HUES64 (cell line): ENCODE measurements around the gene GALNT13.
A peak's percentile ranks its signal among the peaks of the same experiment; 100 is the strongest.
"Not testable (repeated sequence)": the region's sequence is repeated elsewhere in the genome, so short reads cannot be mapped to it uniquely, and the experiment has no call there.

Source experiments
- H3K27ac ChIP-seq: 2 replicates; pipeline ENCODE4 v1.7.0; 2013; ENCODE audit warnings: low read depth, low read length, inconsistent platforms
- H3K27me3 ChIP-seq: 2 replicates; pipeline ENCODE4 v1.6.1; 2013; ENCODE audit warnings: mild to moderate bottlenecking, low read length; ENCODE audit not compliant: insufficient read depth
- H3K36me3 ChIP-seq: 2 replicates; pipeline ENCODE4 v1.6.1; 2013; ENCODE audit warnings: mild to moderate bottlenecking, low read length; ENCODE audit not compliant: insufficient read depth
- H3K4me1 ChIP-seq: 2 replicates; pipeline ENCODE4 v1.6.1; 2013; ENCODE audit warnings: mild to moderate bottlenecking, low read length, moderate library complexity; ENCODE audit not compliant: insufficient read depth
- H3K4me3 ChIP-seq: 2 replicates; pipeline ENCODE4 v1.5.1; 2013; ENCODE audit warnings: mild to moderate bottlenecking, low read length, moderate library complexity
- H3K9ac ChIP-seq: 2 replicates; pipeline ENCODE4 v1.6.1; 2013; ENCODE audit warnings: mild to moderate bottlenecking, low read depth, low read length
- H3K9me3 ChIP-seq: 2 replicates; pipeline ENCODE4 v1.6.1; 2013; ENCODE audit warnings: low read depth, low read length; ENCODE audit not compliant: insufficient read depth
- WGBS: fragments of 150-250, 120-280 bp; methylation state at CpG from one replicate; pipeline ENCODE4 v1.1.7; 2013; ENCODE audit warnings: missing lambda C conversion rate; 5-methylcytosine and 5-hydroxymethylcytosine counted together

Gene GALNT13

DNA sequence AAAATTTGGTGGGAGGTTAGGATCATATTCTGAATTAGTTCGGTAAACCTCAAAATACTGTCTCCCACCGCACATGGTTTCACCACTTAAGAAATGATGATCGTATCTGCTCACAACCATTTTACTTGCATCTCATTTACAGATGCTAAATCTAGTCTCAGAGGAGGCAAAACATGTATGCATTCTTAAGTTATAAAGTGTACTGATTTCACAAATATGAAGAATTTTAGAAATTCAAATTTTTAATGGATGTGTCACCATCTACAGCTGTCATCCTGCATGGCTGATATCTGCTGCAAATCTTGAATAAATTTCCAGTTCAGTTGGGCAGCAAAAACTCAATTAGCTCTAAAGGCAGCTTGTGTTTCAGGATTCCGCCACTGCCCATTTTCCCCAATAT, 583.4 kb downstream of the GALNT13 start:
- H3K9ac ChIP-seq = no peak overlapping the region
- no peaks in the 10 kb centered on the region for H3K9me3 ChIP-seq
- no peak overlapping the region for H3K4me3 ChIP-seq
- H3K4me1 ChIP-seq = no peaks in the 10 kb centered on the region
- 100% methylated on average over 4 of the region's 4 CpGs for WGBS
- H3K27me3 ChIP-seq = no peaks in the 10 kb centered on the region
- H3K36me3 ChIP-seq = no peaks in the 10 kb centered on the region
- no peak overlapping the region for H3K27ac ChIP-seq

DNA sequence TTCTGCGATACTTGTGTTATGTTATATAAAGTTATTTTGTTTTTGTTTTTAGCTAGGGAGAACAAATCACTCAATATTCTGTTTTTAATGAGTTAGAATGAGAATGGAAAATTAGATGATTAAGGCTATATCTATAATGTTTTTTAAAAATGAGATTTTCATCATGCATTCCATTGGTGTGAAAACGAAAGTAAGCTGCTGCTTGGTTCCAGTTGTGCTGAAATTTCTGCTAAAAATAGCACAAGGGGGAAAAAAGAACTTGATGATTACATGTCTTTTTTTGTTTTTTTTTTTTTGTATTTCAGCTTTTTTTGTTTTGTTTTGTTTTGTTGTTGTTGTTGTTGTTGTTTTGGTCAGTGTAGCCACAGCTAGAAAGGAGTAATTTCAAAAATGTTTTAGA, 584.1 kb downstream of the GALNT13 start:
- WGBS = 96% methylated on average over 1 of the region's 2 CpGs
- H3K27ac ChIP-seq = no peak overlapping the region
- H3K4me3 ChIP-seq = no peak overlapping the region
- no peaks in the 10 kb centered on the region for H3K4me1 ChIP-seq
- H3K9ac ChIP-seq = no peak overlapping the region
- no peaks in the 10 kb centered on the region for H3K36me3 ChIP-seq
- H3K27me3 ChIP-seq = no peaks in the 10 kb centered on the region
- H3K9me3 ChIP-seq = no peaks in the 10 kb centered on the region

DNA sequence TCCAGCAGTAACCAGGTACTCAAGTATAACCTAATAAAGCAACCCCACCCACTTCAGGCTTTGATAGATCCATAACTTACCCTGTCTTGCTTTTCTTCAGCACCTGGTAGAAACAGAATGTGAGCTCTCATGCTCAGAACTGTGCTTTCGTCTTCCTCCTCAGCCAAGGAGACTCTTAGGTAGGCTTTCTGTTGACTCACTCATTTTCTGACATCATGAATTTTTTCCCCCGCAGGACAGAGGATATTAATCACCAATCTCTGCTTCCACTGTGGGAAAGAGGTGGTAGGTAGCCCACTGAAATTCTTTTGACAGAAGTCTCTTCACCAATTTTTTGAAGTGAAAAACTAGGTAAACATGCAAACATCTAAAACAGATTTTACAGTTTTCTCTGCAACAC, 585.6 kb downstream of the GALNT13 start:
- WGBS = 86% methylated on average over 1 of the region's 2 CpGs
- Histone ChIP-seq H3K9me3 (no peaks in the 10 kb centered on the region), H3K36me3 (no peaks in the 10 kb centered on the region), H3K4me1 (no peaks in the 10 kb centered on the region), H3K4me3 (no peak overlapping the region), H3K9ac (no peak overlapping the region), H3K27me3 (no peaks in the 10 kb centered on the region), H3K27ac (no peak overlapping the region)

GRCh38 chr2:154459286-154459685, 587.6 kb downstream of the GALNT13 start:
- no peak overlapping the region for H3K9ac ChIP-seq
- H3K4me3 ChIP-seq = no peak overlapping the region
- no peaks in the 10 kb centered on the region for H3K27me3 ChIP-seq
- H3K4me1 ChIP-seq = no peaks in the 10 kb centered on the region
- H3K9me3 ChIP-seq = no peaks in the 10 kb centered on the region
- no peak overlapping the region for H3K27ac ChIP-seq
- no peaks in the 10 kb centered on the region for H3K36me3 ChIP-seq

GRCh38 chr2:154462634-154463033, 590.9 kb downstream of the GALNT13 start:
- no peaks in the 10 kb centered on the region for H3K27me3 ChIP-seq
- no peaks in the 10 kb centered on the region for H3K36me3 ChIP-seq
- no peaks in the 10 kb centered on the region for H3K4me1 ChIP-seq
- H3K27ac ChIP-seq = no peak overlapping the region
- H3K9me3 ChIP-seq = no peaks in the 10 kb centered on the region
- H3K4me3 ChIP-seq = no peak overlapping the region
- WGBS = 94% methylated on average over 4 of the region's 5 CpGs
- H3K9ac ChIP-seq = no peak overlapping the region

GRCh38 chr2:154466226-154466625, 594.5 kb downstream of the GALNT13 start:
- H3K9me3 ChIP-seq = no peaks in the 10 kb centered on the region
- H3K27ac ChIP-seq = no peak overlapping the region
- no peak overlapping the region for H3K9ac ChIP-seq
- 93% methylated on average over 4 of the region's 4 CpGs for WGBS
- H3K36me3 ChIP-seq = no peaks in the 10 kb centered on the region
- no peaks in the 10 kb centered on the region for H3K27me3 ChIP-seq
- H3K4me1 ChIP-seq = no peaks in the 10 kb centered on the region
- no peak overlapping the region for H3K4me3 ChIP-seq

DNA sequence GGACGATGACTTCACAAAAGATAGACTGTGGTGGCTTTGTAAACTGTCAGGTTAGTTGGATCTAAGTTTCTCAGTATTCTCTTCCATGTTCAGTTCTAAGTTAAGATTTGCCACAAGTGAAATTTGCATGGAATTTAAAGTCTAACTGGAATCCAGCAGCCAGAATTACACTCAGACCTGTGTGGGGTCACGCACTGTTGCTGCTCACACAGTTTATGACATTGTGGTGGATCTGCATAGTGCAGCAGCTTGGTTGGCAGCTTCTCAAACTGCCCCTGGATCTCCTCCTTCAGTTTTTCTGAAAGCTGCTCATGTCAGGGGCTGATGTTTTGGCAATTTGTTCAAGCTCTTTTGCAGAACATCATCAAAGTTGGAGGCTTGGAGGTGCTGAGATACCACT, 598.7 kb downstream of the GALNT13 start:
- peaks cover 11% of the 10 kb centered on the region; the same call in 1 of the 2 replicates for H3K9me3 ChIP-seq
- H3K27ac ChIP-seq = no peak overlapping the region
- H3K36me3 ChIP-seq = no peaks in the 10 kb centered on the region
- H3K27me3 ChIP-seq = no peaks in the 10 kb centered on the region
- 96% methylated on average over 2 of the region's 2 CpGs for WGBS
- H3K4me3 ChIP-seq = no peak overlapping the region
- no peak overlapping the region for H3K9ac ChIP-seq
- no peaks in the 10 kb centered on the region for H3K4me1 ChIP-seq

- H3K9me3 ChIP-seq = peaks cover 11% of the 10 kb centered on the region; the same call in 1 of the 2 replicates
- H3K4me1 ChIP-seq, H3K27me3 ChIP-seq, H3K9ac ChIP-seq, H3K27ac ChIP-seq, H3K36me3 ChIP-seq, H3K4me3 ChIP-seq: not testable (repeated sequence)
- WGBS = 100% methylated on average over 2 of the region's 4 CpGs
Observed at GRCh38 chr2:154471492-154471891, 599.8 kb downstream of the GALNT13 start.

- no peak overlapping the region for H3K9ac ChIP-seq
- no peaks in the 10 kb centered on the region for H3K36me3 ChIP-seq
- H3K4me3 ChIP-seq = no peak overlapping the region
- 97% methylated on average over 5 of the region's 5 CpGs for WGBS
- H3K9me3 ChIP-seq = peaks cover 11% of the 10 kb centered on the region; the same call in 1 of the 2 replicates
- H3K27ac ChIP-seq = no peak overlapping the region
- H3K27me3 ChIP-seq = no peaks in the 10 kb centered on the region
- peaks cover 23% of the 10 kb centered on the region for H3K4me1 ChIP-seq
Observed at GRCh38 chr2:154477319-154477718, 605.6 kb downstream of the GALNT13 start.

GRCh38 chr2:154480521-154480920, 608.8 kb downstream of the GALNT13 start:
- no peak overlapping the region for H3K4me3 ChIP-seq
- H3K27me3 ChIP-seq = no peaks in the 10 kb centered on the region
- no peak overlapping the region for H3K27ac ChIP-seq
- peaks cover 40% of the 10 kb centered on the region for H3K4me1 ChIP-seq
- 60% methylated on average over 1 of the region's 1 CpG for WGBS
- no peaks in the 10 kb centered on the region for H3K36me3 ChIP-seq
- H3K9ac ChIP-seq = no peak overlapping the region
- H3K9me3 ChIP-seq = no peaks in the 10 kb centered on the region

DNA sequence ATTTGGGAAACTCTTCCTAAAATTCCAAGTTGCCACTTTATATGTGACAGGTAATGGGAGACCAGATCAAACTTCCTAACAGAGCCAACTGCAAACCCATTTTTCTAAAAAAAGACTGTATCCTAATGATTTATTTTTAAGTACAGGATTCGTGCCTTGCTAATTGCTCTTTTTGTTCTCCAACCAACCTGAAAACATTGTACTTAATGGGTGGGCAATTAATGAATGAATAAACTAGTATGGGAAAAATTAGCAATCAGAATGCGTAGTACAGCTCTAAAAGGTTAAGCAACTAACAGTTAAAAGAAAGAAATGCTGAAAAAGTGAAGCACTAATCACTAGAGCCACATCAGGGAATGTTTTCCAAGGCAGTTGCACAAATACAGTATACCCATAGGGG, 609.6 kb downstream of the GALNT13 start:
- Histone ChIP-seq H3K27ac (no peak overlapping the region), H3K27me3 (no peaks in the 10 kb centered on the region), H3K4me3 (no peak overlapping the region), H3K36me3 (no peaks in the 10 kb centered on the region), H3K9ac (no peak overlapping the region), H3K9me3 (no peaks in the 10 kb centered on the region), H3K4me1 (peaks cover 40% of the 10 kb centered on the region)
- WGBS = 83% methylated on average over 2 of the region's 2 CpGs

DNA sequence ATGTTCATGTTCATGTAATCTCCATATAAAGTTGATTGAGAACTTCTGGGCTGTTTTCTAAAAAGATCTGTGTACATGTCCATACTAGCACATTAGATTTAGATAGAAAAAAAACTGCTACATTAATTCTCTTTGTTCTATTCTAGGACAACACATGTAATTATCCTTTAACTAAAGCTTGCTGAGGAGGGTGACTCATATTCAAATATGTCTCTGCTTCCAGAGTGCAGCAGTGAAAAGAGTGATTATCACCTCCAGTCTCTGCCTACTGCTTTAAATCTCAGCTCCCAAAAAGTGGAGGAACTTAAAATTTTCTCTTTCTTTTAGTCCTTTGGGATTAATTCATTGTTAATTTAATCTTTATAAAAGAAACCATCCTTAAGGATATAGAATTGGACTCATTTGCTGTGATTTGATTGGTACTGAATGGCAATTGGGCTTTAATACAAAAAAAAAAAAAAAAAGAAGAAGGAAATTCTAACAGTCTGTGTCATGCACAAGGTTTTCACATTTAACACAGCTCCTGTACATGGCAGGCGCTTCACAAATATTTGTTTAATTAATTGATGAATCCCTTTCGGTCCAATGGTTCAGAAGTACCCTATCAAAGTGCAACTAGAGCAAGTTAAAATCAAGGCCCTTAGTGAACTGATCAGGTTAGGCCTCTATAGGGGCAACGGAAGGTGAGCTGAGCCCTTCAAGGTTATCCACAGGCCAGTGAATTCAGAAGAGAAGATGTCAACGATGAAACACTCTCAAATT, 612.8 kb downstream of the GALNT13 start:
- Histone ChIP-seq H3K9ac (no peak overlapping the region), H3K4me1 (peaks cover 40% of the 10 kb centered on the region), H3K27me3 (no peaks in the 10 kb centered on the region), H3K27ac (peak overlapping the region; percentile 59; the same call in 1 of the 2 replicates), H3K4me3 (no peak overlapping the region), H3K36me3 (no peaks in the 10 kb centered on the region), H3K9me3 (no peaks in the 10 kb centered on the region)
- 87% methylated on average over 4 of the region's 4 CpGs for WGBS
